LoVo (cell line): ENCODE data around the gene DDAH1.

Experiments used
- DNase-seq: peaks from one replicate; pipeline ENCODE4 v3.0.0-alpha.2; 2016; ENCODE audit warnings: low spot score

DDAH1 gene

GRCh38 chr1:85393490-85393889, 71.5 kb downstream of the DDAH1 start:
- no peak for DNase-seq

GRCh38 chr1:85388416-85388815, 76.5 kb downstream of the DDAH1 start:
- no peak for DNase-seq

- no peak for DNase-seq
Observed at GRCh38 chr1:85387781-85388180, 77.2 kb downstream of the DDAH1 start.

- DNase-seq: no peak
Observed at GRCh38 chr1:85386068-85386722, 78.8 kb downstream of the DDAH1 start.

- no peak for DNase-seq
Observed at GRCh38 chr1:85379203-85380136, 85.5 kb downstream of the DDAH1 start.

- no peak for DNase-seq
Observed at GRCh38 chr1:85378534-85378933, 86.4 kb downstream of the DDAH1 start.

- DNase-seq: no peak
Observed at GRCh38 chr1:85376356-85376755, 88.6 kb downstream of the DDAH1 start.

- no peak for DNase-seq
Observed at GRCh38 chr1:85375493-85375892, 89.5 kb downstream of the DDAH1 start.

GRCh38 chr1:85374160-85374559, 90.8 kb downstream of the DDAH1 start:
- peak; percentile 26 for DNase-seq

GRCh38 chr1:85373378-85373708, 91.6 kb downstream of the DDAH1 start:
- no peak for DNase-seq

- DNase-seq: no peak
Observed at GRCh38 chr1:85372683-85373377, 92.1 kb downstream of the DDAH1 start.

- no peak for DNase-seq
Observed at GRCh38 chr1:85371021-85371420, 93.9 kb downstream of the DDAH1 start.

- DNase-seq: no peak
Observed at GRCh38 chr1:85368073-85368770, 96.7 kb downstream of the DDAH1 start.

GRCh38 chr1:85366391-85367170, 98.4 kb downstream of the DDAH1 start:
- no peak for DNase-seq

- no peak for DNase-seq
Observed at GRCh38 chr1:85365851-85366250, 99.1 kb downstream of the DDAH1 start.

GRCh38 chr1:85363521-85363920, 101.4 kb downstream of the DDAH1 start:
- no peak for DNase-seq

- DNase-seq: no peak
Observed at GRCh38 chr1:85363092-85363491, 101.9 kb downstream of the DDAH1 start.

- no peak for DNase-seq
Observed at GRCh38 chr1:85361606-85362296, 103.2 kb downstream of the DDAH1 start.

- DNase-seq: no peak
Observed at GRCh38 chr1:85360730-85361493, 104.0 kb downstream of the DDAH1 start.
